ENCODE data around the gene TSHB. TPM values are rescaled to one million over a fixed set of nuclear protein-coding genes. Genes with fewer than 3 reads are reported as not detected.

The TSHB gene
- total RNA-seq, 1 donor, result not detected

DNA sequence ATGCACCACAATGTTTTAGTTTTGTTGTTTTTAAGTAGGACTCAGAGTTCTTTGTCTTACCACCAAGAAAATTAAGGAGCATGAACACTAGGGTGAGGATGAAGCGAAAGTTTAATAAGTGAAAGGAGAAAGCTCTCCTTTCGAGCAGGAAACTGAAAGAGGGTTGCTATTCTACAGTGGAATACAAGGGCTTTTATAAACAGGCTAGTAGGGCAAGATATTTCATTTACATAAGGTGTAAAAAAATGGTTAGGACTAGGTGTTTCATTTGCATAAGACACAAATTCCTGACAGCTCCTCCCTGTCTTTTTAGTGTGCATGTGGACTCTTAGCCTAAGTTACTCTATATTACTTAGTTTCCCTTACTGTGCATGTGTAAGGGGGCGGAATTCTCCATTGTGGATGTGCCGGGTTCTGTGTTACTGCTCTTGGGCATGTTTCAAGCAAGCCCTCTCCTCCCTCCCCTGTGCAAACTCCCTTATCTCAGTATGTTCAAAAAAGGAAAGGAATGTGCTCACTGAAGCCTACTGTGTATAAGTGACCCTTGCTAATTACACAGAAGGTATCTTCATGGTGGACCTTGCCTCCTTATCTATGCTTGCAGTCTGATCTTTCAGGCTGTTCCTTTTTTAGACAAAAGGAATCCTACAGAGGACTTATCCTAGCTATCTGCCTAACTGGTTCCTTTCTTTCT, 7.3 kb downstream of the TSHB start:
- no peak overlapping the region for H3K4me3 ChIP-seq (ENCODE audit: low read depth, low read length)
- no peak for DNase-seq (ENCODE audit: low read depth)
- no peak for TF ChIP-seq CTCF (IDR thresholded peaks at IDR 0.05; ENCODE audit: insufficient read depth, low read depth, low read length)

GRCh38 chr1:115040501-115040900, 10.9 kb downstream of the TSHB start:
- DNase-seq (ENCODE audit: low read depth), result no peak
- TF ChIP-seq CTCF (IDR thresholded peaks at IDR 0.05; ENCODE audit: insufficient read depth, low read depth, low read length), result no peak
- H3K4me3 ChIP-seq (ENCODE audit: low read depth, low read length), result no peak overlapping the region

DNA sequence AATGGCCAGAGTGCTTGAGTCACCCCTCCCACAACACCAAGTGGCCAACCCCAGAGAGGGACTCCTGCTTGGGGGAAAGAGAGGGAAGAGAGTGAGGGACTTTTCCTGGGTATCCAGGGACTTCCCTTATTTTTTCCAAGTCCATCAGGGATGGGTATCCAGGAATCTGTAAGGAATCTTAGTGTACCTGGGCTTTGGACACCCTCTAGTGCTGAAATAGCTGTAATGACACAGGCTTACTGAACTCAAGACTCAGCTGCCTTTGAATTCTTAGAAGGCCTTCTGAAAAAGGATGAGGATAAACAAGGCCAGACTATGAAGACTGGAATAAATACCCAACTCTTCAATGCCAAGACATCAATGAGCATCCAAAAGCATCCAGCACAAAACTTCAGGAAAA, 12.0 kb downstream of the TSHB start:
- DNase-seq (ENCODE audit: low read depth), result peak; percentile 23
- peak; percentile 50 for TF ChIP-seq CTCF (IDR thresholded peaks at IDR 0.05; ENCODE audit: insufficient read depth, low read depth, low read length)
- no peak overlapping the region for H3K4me3 ChIP-seq (ENCODE audit: low read depth, low read length)

DNA sequence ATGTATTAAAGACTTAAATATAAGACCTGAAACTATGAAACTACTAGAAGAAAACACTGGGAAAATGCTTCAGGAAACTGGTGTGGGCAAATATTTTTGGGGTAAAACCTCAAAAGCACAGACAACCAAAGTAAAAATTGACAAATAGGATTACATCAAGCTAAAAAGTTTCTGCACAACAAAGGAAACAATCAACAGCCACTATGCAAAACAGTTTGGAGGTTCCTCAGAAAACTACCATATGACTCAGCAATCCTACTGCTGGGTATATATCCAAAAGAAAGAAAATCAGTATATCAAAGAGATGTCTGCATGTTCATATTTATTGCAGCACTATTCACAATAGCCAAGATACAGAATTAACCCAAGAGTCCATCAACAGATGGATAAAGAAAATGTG, 17.1 kb downstream of the TSHB start:
- no peak for DNase-seq (ENCODE audit: low read depth)
- TF ChIP-seq CTCF (IDR thresholded peaks at IDR 0.05; ENCODE audit: insufficient read depth, low read depth, low read length), result no peak
- no peak overlapping the region for H3K4me3 ChIP-seq (ENCODE audit: low read depth, low read length)

- no peak for TF ChIP-seq CTCF (IDR thresholded peaks at IDR 0.05; ENCODE audit: insufficient read depth, low read depth, low read length)
- H3K4me3 ChIP-seq (ENCODE audit: low read depth, low read length), result no peak overlapping the region
- no peak for DNase-seq (ENCODE audit: low read depth)
These were observed 22.2 kb downstream of the TSHB start for GRCh38 chr1:115051850-115052249.

- TF ChIP-seq CTCF (IDR thresholded peaks at IDR 0.05; ENCODE audit: insufficient read depth, low read depth, low read length), result peak; percentile 90
- no peak overlapping the region for H3K4me3 ChIP-seq (ENCODE audit: low read depth, low read length)
- peak; percentile 36 for DNase-seq (ENCODE audit: low read depth)
These were observed 22.9 kb downstream of the TSHB start for GRCh38 chr1:115052454-115053083.
